SH-SY5Y (cell line): ENCODE data around the gene CDK4.

Source experiments
- GATA2 ChIP-seq: IDR thresholded peaks from 2 replicates; pipeline ENCODE4 v1.6.1; 2011; ENCODE audit warnings: mild to moderate bottlenecking, low read depth, low read length
- GATA3 ChIP-seq: IDR thresholded peaks from 2 replicates; pipeline ENCODE4 v1.6.1; 2011; ENCODE audit warnings: low read depth, mild to moderate bottlenecking, low read length, moderate library complexity

- no peak for TF ChIP-seq GATA2
- TF ChIP-seq GATA3, result no peak
Measured at GRCh38 chr12:57781244-57781643, 29.1 kb upstream of the CDK4 start.
